Retinal pigment epithelial cell (primary cell): ENCODE measurements around the gene ACVR1C.
A peak's percentile ranks its signal among the peaks of the same experiment; 100 is the strongest.

Experiments
- DNase-seq: peaks from one replicate; pipeline ENCODE4 v3.0.0-alpha.2; 2010; ENCODE audit warnings: low read depth
- H3K4me3 ChIP-seq: 2 replicates; pipeline ENCODE4 v1.5.1; 2011; ENCODE audit warnings: mild to moderate bottlenecking, low read length, control low read depth, moderate library complexity
- CTCF ChIP-seq: conservative IDR thresholded peaks from 2 replicates; pipeline ENCODE4 v1.5.1; 2011; ENCODE audit warnings: low read depth, low read length, control low read depth, inconsistent platforms

Gene ACVR1C

GRCh38 chr2:157559061-157559460 is 69.6 kb downstream of the ACVR1C start:
- TF ChIP-seq CTCF = no peak
- peak; percentile 16 for DNase-seq
- no peak overlapping the region for H3K4me3 ChIP-seq

DNA sequence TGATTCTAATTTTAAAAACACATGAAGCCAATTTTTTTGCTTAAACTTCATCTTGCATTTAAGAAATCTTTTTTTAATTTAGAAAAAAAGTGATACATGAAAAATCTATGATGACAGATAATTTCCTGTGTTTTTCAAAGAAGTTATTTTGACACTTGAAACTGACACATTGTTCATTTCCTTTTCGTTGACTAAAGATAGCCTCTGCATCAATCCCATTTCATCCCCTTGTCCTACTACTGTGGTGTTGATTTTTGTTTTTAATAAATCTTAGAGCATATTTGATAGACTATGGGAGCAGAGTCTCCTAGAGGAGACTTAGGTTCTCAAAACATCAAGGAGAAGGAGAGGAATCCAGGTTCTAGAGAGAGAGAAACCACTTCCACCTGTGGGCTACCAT is 70.9 kb downstream of the ACVR1C start:
- no peak for TF ChIP-seq CTCF
- no peak for DNase-seq
- H3K4me3 ChIP-seq = no peak overlapping the region

DNA sequence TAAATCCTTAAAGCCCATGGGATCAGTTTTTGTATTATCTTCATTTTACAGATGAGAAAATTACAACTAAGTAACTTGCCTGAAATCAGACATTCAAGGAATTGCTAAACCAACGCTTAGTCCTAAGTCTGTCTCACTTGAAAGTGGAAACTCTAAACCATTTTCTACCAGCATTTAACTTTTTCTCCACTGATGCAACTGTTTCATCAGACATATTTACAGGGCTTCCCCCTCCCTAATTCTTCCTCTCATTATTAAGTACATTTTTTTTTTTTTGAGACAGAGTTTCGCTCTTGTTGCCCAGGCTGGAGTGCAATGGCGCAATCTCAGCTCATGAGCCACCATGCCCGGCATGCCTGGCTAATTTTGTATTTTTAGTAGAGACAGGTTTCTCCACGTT is 88.6 kb downstream of the ACVR1C start:
- TF ChIP-seq CTCF = no peak
- DNase-seq = no peak
- no peak overlapping the region for H3K4me3 ChIP-seq

GRCh38 chr2:157538064-157538463 is 90.6 kb downstream of the ACVR1C start:
- H3K4me3 ChIP-seq = no peak overlapping the region
- no peak for TF ChIP-seq CTCF

GRCh38 chr2:157536815-157537214 is 91.8 kb downstream of the ACVR1C start:
- DNase-seq = no peak
- H3K4me3 ChIP-seq = no peak overlapping the region
- no peak for TF ChIP-seq CTCF

More at GRCh38 chr2:157538064-157538463, 90.6 kb downstream of the ACVR1C start:
- no peak for DNase-seq

DNA sequence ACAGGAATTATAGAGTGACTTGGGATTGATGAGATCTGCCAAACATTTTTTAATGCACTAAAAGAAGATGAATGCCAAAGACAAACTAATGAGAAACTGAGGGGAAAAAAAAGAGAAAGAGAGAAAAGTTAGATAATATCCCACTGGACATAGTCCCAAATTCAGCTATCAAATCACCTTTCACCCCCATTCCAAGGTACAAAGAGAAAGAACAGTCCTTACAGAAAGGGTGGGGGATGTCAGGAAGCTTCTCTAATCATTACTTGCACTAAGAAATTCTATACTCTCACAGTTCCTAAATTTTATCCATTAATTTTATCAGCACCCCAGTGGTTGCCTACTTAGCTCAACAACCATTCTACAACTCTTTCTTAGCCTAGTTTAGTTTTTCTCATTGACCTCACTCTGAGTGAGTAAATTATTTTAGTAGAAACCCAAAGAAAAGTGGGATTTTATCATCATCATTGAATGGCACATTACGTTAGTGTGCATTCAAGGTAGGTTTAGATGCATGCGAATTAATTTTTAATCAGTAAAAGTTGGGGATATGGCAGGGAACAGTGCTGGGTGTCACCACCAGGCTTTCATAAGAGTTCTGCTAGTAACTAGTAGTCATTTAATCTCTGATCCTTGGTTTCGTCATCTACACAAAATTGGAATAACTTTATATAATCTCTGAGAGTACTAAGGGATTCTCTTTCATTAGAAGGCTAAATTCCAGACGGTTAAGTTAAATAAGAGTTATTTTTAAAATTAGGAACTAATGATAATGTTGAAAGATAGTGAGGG is 99.5 kb downstream of the ACVR1C start:
- no peak for DNase-seq
- TF ChIP-seq CTCF = no peak

GRCh38 chr2:157526070-157526469 is 102.6 kb downstream of the ACVR1C start:
- no peak for TF ChIP-seq CTCF
- H3K4me3 ChIP-seq = no peak overlapping the region
- no peak for DNase-seq

More for the DNA sequence above, 99.5 kb downstream of the ACVR1C start:
- no peak overlapping the region for H3K4me3 ChIP-seq
